NT2/D1 (cell line): ENCODE results near the gene TMEM169.

Experiments
- DNase-seq: peaks from one replicate; pipeline ENCODE4 v3.0.0-alpha.2; 2011; ENCODE audit warnings: low read depth, low spot score
- H3K27me3 ChIP-seq: 2 replicates; pipeline ENCODE4 v1.6.0; 2011; ENCODE audit warnings: mild to moderate bottlenecking; ENCODE audit not compliant: insufficient read length, insufficient read depth
- H3K36me3 ChIP-seq: 2 replicates; pipeline ENCODE4 v1.6.1; 2011; ENCODE audit warnings: mild to moderate bottlenecking, low read length, mixed read lengths; ENCODE audit not compliant: insufficient read depth, insufficient read length
- H3K4me1 ChIP-seq: 2 replicates; pipeline ENCODE4 v1.5.1; 2011; ENCODE audit not compliant: insufficient read depth, insufficient read length
- H3K4me3 ChIP-seq: 2 replicates; pipeline ENCODE4 v1.5.1; 2011; ENCODE audit warnings: low read depth; ENCODE audit not compliant: insufficient read length
- H3K9ac ChIP-seq: 2 replicates; pipeline ENCODE4 v1.6.0; 2011; ENCODE audit warnings: low read depth; ENCODE audit not compliant: insufficient read length
- H3K9me3 ChIP-seq: 2 replicates; pipeline ENCODE4 v1.5.1; 2011; ENCODE audit warnings: mild to moderate bottlenecking, low read length; ENCODE audit not compliant: insufficient read depth
- SUZ12 ChIP-seq: IDR thresholded peaks from 2 replicates; pipeline ENCODE4 v1.6.1; 2011; ENCODE audit not compliant: insufficient read length, insufficient read depth; ENCODE audit errors: extremely low read depth
- YY1 ChIP-seq: IDR thresholded peaks from 2 replicates; pipeline ENCODE4 v1.6.1; 2011; ENCODE audit not compliant: insufficient read length, insufficient read depth
- ZNF274 ChIP-seq: IDR thresholded peaks from 2 replicates; pipeline ENCODE4 v1.6.1; 2011; ENCODE audit warnings: mild to moderate bottlenecking, low read depth, low read length

Gene TMEM169

GRCh38 chr2:216059233-216059834 is 22.4 kb upstream of the TMEM169 start:
- Histone ChIP-seq H3K4me1 (peaks cover 3% of the 10 kb centered on the region), H3K27me3 (no peaks in the 10 kb centered on the region), H3K9ac (no peak overlapping the region), H3K36me3 (peaks cover 2% of the 10 kb centered on the region), H3K4me3 (no peak overlapping the region), H3K9me3 (no peaks in the 10 kb centered on the region)
- no peak for TF ChIP-seq SUZ12
- TF ChIP-seq ZNF274: no peak
- no peak for TF ChIP-seq YY1
- DNase-seq: no peak

GRCh38 chr2:216064014-216064630 is 17.6 kb upstream of the TMEM169 start:
- Histone ChIP-seq H3K36me3 (peaks cover 12% of the 10 kb centered on the region), H3K27me3 (no peaks in the 10 kb centered on the region), H3K4me1 (no peaks in the 10 kb centered on the region), H3K9me3 (no peaks in the 10 kb centered on the region), H3K9ac (no peak overlapping the region), H3K4me3 (no peak overlapping the region)
- no peak for TF ChIP-seq SUZ12
- TF ChIP-seq YY1: no peak
- no peak for TF ChIP-seq ZNF274
- DNase-seq: no peak

DNA sequence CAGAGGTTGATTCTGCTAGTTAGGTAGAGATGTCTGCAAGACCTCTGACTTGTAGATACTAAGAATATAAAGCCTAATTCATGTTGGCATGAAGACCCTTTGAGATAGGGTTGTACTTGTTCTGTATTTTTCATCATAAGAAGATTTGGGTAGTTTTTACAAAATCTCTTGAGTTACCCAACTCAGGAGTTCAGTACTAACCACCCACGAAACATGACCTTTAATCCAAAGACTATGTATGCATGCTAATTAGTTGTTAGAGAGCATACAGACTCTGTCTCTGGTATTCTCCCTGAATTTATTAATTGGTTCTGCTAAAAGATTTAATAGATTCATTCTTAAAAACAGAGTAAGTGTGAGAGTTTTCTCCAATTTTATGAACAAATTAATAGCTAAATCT is 17.1 kb upstream of the TMEM169 start:
- no peaks in the 10 kb centered on the region for H3K9me3 ChIP-seq
- TF ChIP-seq SUZ12 (no peak), YY1 (no peak), ZNF274 (no peak)
- no peak overlapping the region for H3K9ac ChIP-seq
- no peaks in the 10 kb centered on the region for H3K27me3 ChIP-seq
- H3K4me3 ChIP-seq: no peak overlapping the region
- H3K36me3 ChIP-seq: peaks cover 12% of the 10 kb centered on the region
- no peak for DNase-seq
- no peaks in the 10 kb centered on the region for H3K4me1 ChIP-seq

DNA sequence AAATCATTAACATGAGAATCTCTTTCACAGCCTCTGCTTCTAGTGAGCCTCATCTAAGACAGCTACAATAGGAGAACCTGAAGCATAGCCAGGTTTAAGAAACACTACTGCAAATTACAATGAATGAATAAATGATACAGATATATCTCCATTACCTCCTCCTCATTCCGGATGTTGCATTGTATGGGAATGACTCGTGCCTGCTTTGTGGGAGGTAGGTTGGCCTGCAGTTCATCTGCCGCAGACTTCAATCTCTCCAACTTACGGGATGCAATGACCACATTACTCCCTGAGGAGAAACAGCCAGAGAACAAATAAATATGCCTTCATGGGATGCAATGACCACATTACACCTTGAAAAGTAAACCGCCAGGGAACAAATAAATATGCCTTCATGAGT is 15.5 kb upstream of the TMEM169 start:
- H3K9ac ChIP-seq: no peak overlapping the region
- H3K4me1 ChIP-seq: no peaks in the 10 kb centered on the region
- no peak overlapping the region for H3K4me3 ChIP-seq
- peaks cover 12% of the 10 kb centered on the region for H3K36me3 ChIP-seq
- H3K9me3 ChIP-seq: no peaks in the 10 kb centered on the region
- H3K27me3 ChIP-seq: no peaks in the 10 kb centered on the region
- TF ChIP-seq YY1 (no peak), SUZ12 (no peak)
- DNase-seq: no peak

GRCh38 chr2:216069028-216069427 is 12.7 kb upstream of the TMEM169 start:
- no peak for TF ChIP-seq YY1
- TF ChIP-seq SUZ12: no peak
- no peak for TF ChIP-seq ZNF274
- no peaks in the 10 kb centered on the region for H3K9me3 ChIP-seq
- no peak overlapping the region for H3K4me3 ChIP-seq
- H3K36me3 ChIP-seq: peaks cover 14% of the 10 kb centered on the region
- H3K4me1 ChIP-seq: no peaks in the 10 kb centered on the region
- H3K9ac ChIP-seq: no peak overlapping the region
- no peak for DNase-seq
- no peaks in the 10 kb centered on the region for H3K27me3 ChIP-seq

DNA sequence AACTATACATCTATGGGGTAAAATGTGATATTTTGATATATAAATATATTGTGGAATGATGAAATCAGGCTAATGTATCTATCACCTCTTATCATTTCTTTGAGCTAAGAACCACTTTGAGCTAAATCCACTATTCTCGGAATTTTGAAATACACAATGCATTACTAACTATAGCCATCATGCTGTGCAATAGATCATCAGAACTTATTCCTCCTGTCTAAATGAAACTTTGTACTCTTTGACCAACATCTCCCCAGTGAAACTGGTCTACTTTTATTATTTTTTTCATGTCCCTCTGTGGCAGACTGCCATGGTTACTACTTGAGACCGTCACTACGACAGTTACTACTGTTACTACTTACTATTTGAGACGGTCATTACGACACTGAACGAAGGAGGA is 11.5 kb upstream of the TMEM169 start:
- Histone ChIP-seq H3K4me1 (no peaks in the 10 kb centered on the region), H3K9ac (no peak overlapping the region), H3K9me3 (no peaks in the 10 kb centered on the region), H3K4me3 (no peak overlapping the region), H3K27me3 (no peaks in the 10 kb centered on the region), H3K36me3 (peaks cover 15% of the 10 kb centered on the region)
- no peak for DNase-seq
- no peak for TF ChIP-seq SUZ12
- no peak for TF ChIP-seq YY1
- TF ChIP-seq ZNF274: no peak

- H3K36me3 ChIP-seq: peaks cover 17% of the 10 kb centered on the region
- no peaks in the 10 kb centered on the region for H3K27me3 ChIP-seq
- TF ChIP-seq ZNF274 (no peak), YY1 (no peak), SUZ12 (no peak)
- DNase-seq: no peak
- H3K4me1 ChIP-seq: no peaks in the 10 kb centered on the region
- no peaks in the 10 kb centered on the region for H3K9me3 ChIP-seq
- H3K9ac ChIP-seq: no peak overlapping the region
- H3K4me3 ChIP-seq: no peak overlapping the region
Observed at GRCh38 chr2:216071111-216071851, 10.4 kb upstream of the TMEM169 start.
